Nucleus accumbens (tissue), 56 donors: Measurements from ENCODE around the gene SLC43A1.
A peak's percentile ranks its signal among the peaks of the same experiment; 100 is the strongest.
"Not testable (repeated sequence)": the region's sequence is repeated elsewhere in the genome, so short reads cannot be mapped to it uniquely, and the experiment has no call there.

Experiments
- DNase-seq, 56 donors: peaks; one replicate each; lab custom pipeline; 2025; lab: John Stamatoyannopoulos, UW

The SLC43A1 gene

DNA sequence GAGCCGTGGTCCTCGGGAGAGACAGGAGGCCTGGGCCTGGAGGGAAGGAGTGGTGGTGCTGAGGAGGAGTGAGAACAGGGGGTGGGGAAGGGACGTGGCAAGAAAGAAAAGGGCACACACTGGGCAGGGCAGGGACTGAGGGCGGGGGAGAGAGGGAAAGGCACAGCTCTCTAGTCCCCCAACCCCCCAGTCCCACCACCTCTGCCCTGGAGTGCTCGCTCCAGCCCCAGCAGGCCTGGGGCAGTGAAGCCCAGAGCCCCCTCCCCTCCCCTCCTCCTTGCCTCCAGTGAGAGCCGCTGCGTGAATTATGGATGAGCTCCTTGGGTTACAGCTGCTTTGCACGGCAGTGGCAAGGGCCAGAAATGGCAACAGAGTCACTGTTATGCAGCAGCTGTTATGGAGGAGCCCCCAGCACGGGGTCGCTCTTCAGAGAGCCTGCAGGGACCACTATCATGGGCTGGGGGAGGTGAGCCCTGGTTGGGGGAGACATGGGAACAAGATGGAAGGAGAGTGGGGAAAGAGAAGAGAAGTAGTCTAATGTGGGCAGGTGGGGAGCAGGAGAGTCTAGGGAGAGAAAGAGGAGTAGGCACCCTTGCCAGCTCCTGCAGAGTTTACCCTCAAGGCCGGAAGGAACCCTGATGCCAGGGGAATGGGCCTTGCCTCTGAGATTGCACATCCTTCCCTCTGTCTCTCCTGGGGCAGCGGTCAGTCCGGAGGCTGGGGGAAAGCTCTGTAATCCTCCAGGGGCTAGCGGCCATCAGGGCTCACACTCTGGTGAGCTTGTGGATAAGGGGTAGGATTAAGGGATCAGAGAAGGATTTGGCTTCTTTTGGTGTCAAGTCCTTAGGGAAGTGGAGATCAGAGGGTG, 51.6 kb downstream of the SLC43A1 start:
- DNase-seq = no peak

DNA sequence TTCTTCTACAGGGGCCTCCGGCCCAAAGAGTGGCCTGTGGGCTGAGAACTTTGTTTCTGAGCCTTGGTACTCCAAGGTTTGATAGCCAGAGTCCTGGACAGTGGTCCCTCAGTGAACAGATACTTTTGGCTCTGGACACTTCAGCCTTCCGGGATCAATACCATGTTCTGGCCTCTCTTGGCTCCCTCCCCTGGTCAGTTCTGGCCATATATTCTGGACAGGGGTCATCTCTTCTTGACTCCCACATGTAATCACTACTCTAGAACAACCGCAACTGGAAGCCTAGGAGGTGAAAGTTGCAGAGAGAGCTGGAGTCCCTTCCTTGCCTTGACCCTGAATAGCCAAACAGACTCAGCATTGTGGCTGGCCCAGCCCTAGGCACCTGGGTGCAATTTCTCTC, 52.9 kb downstream of the SLC43A1 start:
- DNase-seq = no peak

DNA sequence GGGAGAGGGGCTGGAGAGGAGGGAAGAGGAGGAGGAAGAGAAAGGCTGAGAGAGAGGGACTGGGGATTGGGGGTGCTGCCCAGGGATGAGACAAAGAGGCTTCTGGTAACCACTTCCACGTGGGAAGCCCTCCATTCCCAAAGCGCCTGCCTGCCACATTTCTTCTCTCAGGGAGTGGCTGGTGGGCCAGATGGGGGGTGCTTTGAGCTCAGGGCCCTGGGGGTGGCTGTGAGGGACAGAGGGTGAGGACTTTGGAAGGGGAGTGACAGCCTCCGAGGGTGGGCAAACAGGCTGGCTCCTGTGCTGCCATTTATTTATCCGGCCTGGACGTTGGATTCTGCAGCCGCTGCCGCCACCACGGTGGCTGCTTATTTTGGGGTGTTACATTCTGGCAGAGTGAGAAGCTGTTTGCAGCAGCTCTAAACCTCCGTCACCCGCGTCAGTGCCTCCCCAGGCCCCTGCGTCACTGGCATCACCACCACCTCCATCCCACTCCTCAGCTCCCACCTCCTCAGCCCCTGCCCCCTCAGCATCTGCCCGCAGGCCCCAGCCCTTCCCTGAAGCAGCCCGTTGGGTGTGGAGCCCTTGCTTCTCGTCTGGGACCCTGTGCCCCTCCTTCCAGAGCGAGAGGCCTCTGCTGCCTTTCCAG, 53.5 kb downstream of the SLC43A1 start:
- no peak for DNase-seq

DNA sequence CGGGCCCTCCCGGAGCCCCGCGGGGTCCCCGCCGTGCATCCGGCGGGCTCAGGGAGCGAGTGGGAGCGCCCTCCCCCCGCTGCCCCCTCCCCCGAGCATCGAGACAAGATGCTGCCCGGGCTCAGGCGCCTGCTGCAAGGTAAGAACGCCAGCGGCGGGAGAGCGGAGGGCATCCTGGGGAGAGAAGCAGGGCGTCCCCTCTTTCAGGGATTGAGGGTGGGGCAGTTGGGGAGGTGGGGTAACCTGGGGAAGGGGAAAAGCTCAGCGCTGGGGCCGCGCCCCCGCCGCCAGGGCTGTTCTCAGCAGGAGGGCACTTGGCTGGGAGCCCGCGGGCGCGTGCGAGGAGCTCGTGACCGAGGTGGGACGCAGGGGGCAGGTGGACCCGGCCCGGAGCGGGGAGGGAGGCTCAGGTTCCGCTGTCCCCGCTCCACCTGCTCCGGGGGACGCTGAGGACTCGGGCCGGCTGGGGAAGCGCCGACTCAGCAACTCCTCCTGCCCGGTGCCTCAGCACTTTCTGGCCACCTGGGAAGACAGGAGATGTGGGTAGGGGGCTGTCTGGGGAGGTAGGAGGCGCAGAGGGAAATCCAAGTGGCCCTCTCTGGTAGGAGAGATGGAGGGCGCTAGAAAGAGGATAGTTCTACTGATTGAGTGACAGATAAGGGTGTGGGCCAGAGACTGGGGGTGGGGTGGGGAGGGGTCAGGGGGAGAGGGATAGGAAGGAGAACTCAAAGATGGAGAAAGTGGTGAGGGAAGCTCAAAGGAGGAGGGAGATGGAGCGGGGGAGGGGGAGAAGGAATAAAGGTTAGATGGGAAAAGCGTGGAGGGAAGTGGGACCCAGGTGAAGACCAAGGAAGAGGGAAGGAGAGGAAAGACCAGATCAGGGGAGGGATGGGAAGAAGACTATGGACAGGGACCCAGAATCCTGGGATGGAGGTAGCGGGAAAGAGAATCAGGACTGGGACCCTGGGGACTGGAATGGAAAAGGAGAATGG, 54.4 kb downstream of the SLC43A1 start:
- no peak for DNase-seq

DNA sequence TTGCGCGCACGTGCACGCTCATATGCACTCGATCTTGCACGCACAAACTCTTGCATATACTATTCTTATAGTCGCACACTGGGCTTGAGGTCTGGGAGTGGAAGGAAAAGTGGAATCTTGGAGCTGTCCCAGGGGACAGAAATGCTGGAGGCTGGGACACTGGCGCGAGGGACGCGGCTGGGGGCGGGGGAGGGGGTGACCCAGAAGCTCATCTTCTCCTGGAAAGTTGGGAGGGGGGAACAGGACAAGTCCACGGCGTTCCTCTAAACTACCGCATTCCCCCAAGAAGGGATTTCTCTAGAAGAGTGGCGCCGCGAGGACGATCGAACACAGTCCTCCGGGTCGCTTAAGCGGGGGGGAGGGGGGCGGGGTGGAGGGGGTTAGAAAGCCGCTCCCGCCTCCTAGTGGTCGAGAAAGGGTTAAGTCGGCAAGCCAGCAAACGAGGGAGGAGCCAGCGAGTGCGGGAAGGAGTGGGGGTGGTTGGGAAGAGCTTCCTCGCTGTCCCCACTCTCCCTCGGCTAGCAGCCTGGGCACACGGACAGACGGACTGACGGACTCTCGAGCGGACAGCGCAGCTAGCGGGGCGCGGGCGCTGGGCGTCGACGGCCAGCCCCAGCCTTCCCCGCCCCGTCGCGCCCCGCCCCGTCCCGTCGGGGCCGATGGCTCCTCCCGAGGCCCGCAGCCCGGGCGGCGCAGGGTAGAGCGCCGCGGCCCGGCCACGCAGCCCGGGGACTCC, 55.3 kb downstream of the SLC43A1 start, which contains the start of gene RTN4RL2:
Gene RTN4RL2, plus strand, starts transcription at position 507 of the 736 bp plus-strand sequence. CDS start 338 bp downstream, outside the sequence.
- peak in 1 of 56 donors; percentile 14 for DNase-seq

DNA sequence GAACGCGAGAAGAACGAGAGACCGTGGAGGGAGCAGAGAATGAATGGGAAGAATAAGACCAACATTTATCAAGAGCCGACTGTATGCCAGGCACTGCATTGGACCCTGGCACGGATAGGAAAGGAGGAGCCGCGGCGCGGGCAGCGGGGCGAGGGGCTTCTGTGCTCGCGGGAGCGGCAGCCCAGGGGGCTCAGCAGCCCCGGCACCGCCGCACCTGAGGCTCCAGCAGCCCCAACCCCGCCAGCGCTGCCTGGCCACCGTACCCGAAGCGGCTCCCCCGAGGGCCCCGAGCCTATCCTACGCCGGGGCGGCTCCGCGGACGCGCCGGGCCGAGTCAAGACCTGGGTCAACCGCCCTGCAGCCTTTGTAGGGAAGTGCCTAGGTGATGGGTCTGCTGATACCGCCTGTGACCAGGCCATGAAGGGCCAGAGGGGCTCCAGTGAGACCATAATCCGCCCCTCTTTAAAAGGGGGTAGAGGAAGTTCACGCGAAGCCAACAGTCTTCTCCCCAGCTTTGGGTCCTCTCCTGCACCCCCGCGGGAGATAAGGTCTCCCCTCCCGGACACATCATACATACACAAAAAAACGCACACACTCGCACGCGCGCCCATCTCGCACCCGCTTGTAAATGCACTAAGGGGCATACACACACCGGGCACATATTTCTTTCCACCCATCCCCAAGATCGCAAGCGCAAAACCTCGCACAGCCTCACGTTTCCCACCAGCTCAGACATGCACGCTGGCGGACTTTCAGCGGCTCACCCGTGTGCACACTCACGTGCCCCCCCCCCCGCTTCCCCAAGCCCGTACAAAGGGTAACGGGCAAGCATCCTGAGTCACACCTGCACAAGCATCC, 56.1 kb downstream of the SLC43A1 start:
- DNase-seq = no peak

DNA sequence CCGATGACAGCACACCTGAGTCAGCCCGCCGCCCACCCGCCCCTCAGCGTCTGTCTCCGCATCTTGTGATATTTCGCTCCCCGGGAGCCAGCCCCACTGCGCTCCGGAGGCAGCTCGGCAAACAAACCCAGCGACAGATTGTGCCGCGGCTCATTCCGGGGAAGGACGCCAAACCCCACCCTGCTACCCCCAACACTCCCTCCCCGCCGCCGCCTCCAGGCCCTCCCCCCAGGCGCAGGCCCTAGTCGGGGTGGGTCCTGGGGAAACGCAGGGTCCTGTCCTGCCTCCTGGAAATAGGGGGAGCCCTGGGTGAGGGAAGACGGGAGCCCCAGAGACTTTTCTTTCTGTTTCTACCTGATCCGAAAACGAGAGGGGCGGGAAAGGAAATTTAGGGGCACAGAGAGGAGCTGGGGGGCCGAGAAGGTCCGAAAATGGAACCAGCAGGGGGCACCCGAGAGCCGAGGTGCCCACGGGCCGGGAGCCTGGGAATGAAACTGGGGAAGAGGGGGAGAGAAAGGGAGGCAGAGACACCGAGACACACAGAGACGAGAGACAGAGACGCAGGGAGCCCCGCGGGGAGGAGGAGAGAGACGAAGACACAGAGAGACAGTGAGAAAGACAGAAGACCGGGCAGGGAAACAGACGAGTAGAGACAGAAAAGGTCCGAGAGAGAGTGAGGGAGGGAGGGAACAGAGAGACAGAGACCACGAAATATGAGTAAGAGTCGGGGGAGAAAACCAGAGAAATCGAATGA, 56.9 kb downstream of the SLC43A1 start:
- DNase-seq = peak in 23 of 56 donors; percentile 5 to 70 (median 23)

DNA sequence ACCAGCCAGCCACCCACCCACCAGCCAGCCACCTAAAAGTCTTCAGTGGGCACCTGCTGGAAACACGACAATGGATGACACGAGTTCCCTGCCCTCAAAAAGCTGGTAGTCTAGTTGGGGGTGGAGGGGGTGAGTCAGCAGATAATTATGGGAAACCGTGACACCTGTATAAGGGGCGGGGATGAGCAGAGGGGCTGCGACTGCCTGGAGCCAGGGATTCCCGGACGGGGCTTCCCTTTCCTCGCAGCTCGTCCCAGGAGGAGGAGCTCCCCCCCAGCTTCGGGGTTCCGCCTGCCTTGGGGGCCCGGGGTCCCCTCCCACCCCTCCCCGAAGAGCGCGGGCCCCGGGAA, 57.5 kb downstream of the SLC43A1 start:
- DNase-seq = peak in 4 of 56 donors; percentile 9 to 70 (median 21)

DNA sequence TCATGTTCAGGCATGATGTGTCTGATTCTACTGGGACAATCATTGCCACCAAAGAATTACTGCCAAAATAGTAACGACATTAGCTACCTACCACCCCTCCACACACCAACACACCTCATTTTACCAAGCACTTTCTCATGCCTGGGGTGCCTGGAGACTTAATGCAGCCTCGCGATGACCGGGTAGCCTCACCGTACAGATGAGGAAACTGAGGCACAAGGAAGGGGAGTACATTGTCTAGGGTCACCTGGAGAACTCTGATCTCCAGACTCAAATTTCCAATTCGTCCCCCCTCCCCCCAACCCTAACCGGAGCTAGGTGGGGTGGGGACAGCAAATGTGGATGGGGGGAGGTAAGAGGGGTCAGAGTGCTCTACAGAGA, 57.9 kb downstream of the SLC43A1 start:
- DNase-seq = no peak

DNA sequence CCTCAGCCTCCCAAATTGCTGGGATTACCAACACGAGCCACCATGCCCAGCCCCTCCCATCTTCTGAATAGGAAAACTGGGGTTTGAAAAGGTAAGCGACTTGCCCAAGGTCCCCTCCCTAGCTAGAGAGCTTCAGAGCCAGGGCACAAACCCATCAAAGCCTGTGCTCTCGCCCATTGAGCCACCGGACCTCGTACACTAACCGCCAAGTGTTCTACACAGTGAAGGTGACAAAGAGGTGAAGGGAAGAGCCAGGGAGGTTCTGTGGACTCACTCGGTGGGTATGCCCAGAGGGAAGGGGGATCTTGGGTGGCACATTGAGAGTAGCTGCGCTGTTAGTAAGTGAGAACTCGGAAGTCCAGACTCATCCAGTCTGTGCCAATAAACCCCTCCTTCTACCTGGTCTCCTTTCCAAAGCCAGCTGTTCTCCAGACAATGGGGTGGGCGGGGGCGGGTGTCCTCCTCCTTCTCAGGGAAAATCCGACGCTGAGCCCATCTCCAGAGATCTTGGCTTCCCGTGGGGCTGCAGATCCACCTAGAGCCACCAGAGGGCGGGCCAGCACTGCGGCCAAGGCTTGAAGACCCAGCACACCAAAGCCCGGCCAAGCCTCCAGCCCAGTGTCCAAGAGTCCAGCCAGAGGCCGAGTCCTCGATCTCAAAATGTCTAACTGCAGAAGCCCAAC, 58.4 kb downstream of the SLC43A1 start:
- DNase-seq = peak in 54 of 56 donors; percentile 7 to 91 (median 69)

DNA sequence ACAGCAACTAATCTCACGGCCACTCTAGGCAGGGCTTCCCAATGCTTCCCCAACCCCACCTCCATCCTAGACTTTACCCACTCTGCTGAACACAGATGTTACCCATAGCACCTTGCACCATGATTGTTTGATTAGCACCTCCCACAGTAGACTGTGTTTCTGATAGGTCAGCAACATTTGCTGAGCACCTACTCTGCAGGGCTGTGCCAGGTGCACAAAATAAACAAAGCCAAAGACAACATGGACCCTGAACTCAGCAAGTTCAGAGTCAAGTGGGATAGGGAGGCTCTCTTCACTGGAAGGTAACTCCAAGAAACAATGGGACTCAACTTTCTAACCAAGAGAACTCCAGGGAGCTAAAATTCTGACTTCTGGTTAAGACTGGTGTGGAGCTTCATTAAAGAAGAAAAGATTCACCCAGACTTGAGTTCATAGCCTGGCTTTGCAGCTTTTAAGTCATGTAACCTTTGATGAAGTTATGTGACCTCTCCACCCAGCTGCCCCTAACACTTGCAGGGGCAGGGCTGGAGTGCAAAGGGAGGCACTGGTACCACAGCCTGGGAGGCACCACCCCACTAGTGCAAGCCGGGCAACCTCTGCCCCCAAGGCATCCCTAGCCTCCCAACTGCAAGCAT, 61.8 kb downstream of the SLC43A1 start:
- no peak for DNase-seq

DNA sequence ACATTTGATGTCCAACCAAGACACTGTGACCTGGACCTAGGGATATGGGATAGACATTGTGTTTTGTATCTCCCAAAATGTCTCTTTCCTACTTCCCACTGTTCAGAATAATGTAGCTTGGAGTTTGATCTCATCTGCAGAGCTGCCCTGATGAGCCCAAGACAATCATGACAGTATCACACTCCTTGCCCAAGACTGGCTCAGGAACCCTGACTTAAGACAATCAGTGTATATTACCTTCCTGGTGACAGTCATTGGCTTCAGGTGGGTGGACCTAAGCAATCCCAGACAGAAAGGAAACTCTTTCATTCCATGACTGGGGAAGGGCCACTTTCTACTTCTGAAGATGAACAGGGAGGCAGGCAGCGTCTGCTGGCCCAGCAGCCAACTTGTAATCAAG, 69.4 kb downstream of the SLC43A1 start:
- DNase-seq = no peak

DNA sequence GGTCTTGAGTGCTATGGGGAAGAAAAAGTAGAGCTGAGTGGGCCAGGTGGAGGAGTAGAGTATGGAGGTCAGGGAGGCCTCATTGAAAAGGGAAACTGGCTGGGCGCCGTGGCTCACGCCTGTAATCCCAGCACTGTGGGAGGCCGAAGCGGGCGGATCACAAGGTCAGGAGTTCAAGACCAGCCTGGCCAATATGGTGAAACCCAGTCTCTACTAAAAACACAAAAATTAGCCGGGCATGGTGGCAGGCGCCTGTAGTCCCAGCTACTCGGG, 70.4 kb downstream of the SLC43A1 start:
- DNase-seq = not testable (repeated sequence)

DNA sequence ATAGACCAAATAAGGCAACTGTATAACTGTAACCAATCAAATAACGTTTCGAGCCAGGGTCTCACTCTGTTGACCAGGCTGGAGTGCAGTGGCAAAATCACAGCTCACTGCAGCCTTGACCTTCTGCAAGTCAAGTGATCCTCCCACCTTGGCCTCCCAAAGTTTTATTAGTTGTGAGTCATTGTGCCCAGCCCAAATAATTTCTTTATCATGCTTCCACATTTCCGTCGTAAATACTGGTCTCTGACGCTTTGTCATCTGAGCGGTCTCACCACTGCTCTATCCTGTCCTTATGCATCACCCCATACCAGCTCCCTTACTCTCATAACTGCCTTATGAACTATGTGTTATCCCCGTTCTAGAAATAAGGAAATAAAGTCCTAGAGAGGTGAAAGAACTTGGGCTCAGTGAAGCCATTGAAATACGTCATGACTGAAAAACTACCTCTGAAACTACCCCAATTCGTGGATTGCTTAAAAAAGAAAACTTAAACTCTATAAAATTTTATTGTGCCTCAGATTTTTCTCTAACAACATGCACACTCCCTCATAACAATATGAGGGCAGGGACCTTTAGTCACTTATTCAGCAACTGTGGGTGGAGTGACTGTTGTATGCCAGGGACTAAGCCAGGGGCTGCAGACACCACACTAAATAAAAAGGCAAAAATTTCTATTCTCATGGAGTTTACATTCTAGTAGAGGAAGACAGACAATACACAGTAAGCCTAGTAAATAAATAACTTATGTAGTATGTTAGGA, 71.0 kb downstream of the SLC43A1 start:
- no peak for DNase-seq

DNA sequence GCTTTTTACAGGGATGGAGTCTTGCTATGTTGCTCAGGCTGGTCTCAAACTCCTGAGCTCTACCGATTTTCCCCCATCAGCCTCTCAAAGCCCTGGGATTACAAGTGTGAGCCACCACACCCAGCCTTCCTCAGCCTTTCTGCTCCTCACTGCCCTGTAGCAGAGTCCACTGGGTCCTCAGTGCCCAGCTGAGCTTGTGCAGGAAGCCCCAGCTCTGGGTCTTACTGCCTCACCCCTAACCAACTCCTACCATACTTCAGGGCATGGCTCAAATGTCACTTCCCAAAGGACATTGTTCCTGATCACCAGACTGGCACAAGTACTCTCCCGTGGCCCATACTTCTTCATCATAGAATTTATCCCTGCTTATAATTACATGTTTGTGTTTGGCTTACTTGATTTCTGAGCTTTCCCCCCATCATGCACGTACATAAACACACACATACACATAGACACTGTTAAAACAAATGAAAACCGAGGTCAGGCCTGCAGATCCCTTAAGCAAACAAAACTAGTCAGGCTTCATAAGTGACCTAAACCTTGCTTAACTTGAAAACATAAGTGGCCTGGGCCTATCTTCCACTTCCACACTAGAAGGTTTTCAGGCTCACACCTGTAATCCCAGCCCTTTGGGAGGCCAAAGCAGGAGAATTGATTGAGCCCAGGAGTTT, 74.6 kb downstream of the SLC43A1 start:
- no peak for DNase-seq

DNA sequence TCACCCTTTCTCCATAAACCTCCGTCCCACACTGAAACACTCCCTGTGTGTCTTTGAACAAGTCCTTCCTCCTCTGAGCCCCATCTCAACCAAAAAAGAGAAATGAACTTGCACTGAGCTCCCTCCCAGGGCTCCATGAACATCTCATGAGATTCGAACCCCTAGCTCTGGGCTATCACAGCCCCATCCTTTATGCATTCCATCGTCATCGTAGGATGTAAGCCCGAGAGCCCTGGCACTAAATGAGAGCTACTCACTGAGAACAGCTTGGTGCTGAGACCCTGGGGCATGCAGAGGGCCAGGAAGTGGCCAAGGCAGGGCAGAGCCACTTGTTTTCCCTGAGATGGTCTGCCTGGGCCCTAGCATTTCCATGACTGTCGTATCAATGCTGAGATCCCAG, 75.7 kb downstream of the SLC43A1 start:
- no peak for DNase-seq
